Brain microvascular endothelial cell (primary cell): ENCODE measurements around the gene TRAPPC14.
"Not testable (repeated sequence)": the region's sequence is repeated elsewhere in the genome, so short reads cannot be mapped to it uniquely, and the experiment has no call there.

Experiments
- DNase-seq: peaks from one replicate; pipeline ENCODE4 v3.0.0-alpha.2; 2020
- H3K27ac ChIP-seq: fragments of 250-450 bp; sonication (Bioruptor Pico); 2 replicates; pipeline ENCODE4 v1.5.1; 2020; ENCODE audit warnings: mild to moderate bottlenecking, moderate library complexity
- H3K27me3 ChIP-seq: fragments of 250-450 bp; sonication (Bioruptor Pico); replicated peaks from 2 replicates; pipeline ENCODE4 v1.5.1; 2020; ENCODE audit warnings: mild to moderate bottlenecking
- H3K36me3 ChIP-seq: fragments of 250-450 bp; sonication (Bioruptor Pico); replicated peaks from 2 replicates; pipeline ENCODE4 v1.5.1; 2020; ENCODE audit warnings: mild to moderate bottlenecking
- H3K4me3 ChIP-seq: 2 replicates; pipeline ENCODE4 v1.5.1; 2011; ENCODE audit warnings: low read depth, mild to moderate bottlenecking, control low read depth, low read length, moderate library complexity
- in situ Hi-C: cut with HindIII; loops from 2 replicates; pipeline ENCODE4 v1.10.0; 2017; ENCODE audit warnings: low sequenced_read_pairs, low pct_ligation_motif_present
- TF ChIP-seq, protein P1 (sequence below): IDR thresholded peaks from 2 replicates; pipeline ENCODE4 v1.5.1; 2011; ENCODE audit warnings: low read depth, mild to moderate bottlenecking, moderate library complexity, low read length, control low read depth, inconsistent platforms; ENCODE audit errors: missing control alignments

Gene TRAPPC14

DNA sequence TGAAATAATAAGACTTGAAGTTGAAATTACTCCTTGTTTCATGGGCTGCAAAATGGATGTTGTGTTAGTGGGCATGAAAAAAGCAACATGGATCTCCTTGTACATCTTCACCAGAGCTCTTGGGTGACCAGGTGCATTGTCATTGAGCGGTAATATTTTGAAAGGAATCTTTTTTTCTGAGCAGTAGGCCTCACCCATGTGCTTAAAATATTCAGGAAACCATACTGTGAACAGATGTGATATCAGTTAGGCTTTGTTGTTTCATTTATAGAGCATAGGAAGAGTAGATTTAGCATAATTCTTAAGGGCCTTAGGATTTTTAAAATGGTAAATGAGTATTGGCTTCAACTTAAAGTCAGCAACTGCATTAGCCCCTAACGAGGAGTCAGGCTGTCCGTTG is 34.4 kb upstream of the TRAPPC14 start:
- in situ Hi-C loops: no loop called here
- TF ChIP-seq, protein P1, sequence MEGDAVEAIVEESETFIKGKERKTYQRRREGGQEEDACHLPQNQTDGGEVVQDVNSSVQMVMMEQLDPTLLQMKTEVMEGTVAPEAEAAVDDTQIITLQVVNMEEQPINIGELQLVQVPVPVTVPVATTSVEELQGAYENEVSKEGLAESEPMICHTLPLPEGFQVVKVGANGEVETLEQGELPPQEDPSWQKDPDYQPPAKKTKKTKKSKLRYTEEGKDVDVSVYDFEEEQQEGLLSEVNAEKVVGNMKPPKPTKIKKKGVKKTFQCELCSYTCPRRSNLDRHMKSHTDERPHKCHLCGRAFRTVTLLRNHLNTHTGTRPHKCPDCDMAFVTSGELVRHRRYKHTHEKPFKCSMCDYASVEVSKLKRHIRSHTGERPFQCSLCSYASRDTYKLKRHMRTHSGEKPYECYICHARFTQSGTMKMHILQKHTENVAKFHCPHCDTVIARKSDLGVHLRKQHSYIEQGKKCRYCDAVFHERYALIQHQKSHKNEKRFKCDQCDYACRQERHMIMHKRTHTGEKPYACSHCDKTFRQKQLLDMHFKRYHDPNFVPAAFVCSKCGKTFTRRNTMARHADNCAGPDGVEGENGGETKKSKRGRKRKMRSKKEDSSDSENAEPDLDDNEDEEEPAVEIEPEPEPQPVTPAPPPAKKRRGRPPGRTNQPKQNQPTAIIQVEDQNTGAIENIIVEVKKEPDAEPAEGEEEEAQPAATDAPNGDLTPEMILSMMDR: no peak
- no peak overlapping the region for H3K27ac ChIP-seq
- no peaks in the 10 kb centered on the region for H3K27me3 ChIP-seq
- no peak for DNase-seq
- no peak overlapping the region for H3K4me3 ChIP-seq
- H3K36me3 ChIP-seq: no peaks in the 10 kb centered on the region

DNA sequence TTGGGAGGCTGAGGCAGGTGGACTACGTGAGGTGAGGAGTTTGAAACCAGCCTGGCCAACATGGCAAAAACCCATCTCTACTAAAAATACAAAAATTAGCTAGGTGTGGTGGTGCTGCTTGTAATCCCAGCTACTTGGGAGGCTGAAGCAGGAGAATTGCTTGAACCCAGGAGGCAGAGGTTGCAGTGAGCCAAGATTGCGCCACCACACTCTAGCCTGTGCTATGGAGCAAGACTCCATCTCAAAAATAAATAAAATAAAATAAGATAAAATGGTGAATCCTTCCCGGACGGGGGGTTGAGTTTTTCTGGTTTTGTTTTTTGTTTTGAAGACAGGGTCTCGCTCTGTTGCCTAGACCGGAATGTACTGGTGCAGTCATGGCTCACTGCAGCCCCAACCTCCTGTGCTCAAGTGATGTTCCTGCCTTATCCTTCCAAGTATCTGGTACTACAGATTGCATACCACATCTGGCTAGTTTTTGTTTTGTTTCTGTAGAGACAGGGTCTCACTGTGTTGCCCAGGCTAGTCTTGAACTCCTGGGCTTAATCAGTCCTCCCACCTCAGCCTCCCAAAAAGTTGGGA is 33.8 kb upstream of the TRAPPC14 start:
- in situ Hi-C loops: not testable (repeated sequence)

DNA sequence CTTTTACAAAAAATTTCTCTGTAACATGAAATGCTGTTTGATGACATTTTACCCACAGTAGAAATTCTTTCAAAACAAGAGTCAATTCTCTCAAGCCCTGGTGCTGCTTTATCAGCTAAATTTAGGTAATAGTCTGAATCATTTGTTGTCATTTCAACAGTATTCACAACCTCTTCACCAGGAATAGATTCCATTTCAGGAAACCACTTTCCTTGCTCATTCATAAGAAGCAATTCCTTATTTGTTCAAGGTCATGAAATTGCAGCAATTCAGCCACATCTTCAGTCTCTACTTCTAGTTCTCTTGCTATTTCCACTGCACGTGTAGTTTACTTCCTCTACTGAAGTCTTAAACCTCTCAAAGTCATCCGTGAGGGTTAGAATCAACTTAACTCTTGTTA is 33.3 kb upstream of the TRAPPC14 start:
- TF ChIP-seq, protein P1: no peak
- no peaks in the 10 kb centered on the region for H3K36me3 ChIP-seq
- no peak overlapping the region for H3K27ac ChIP-seq
- DNase-seq: peak; percentile 31
- no peak overlapping the region for H3K4me3 ChIP-seq
- in situ Hi-C loops: no loop called here
- H3K27me3 ChIP-seq: no peaks in the 10 kb centered on the region

More for the DNA sequence above, 33.8 kb upstream of the TRAPPC14 start:
- not testable (repeated sequence) for H3K27me3 ChIP-seq, H3K4me3 ChIP-seq, H3K27ac ChIP-seq, H3K36me3 ChIP-seq, DNase-seq

DNA sequence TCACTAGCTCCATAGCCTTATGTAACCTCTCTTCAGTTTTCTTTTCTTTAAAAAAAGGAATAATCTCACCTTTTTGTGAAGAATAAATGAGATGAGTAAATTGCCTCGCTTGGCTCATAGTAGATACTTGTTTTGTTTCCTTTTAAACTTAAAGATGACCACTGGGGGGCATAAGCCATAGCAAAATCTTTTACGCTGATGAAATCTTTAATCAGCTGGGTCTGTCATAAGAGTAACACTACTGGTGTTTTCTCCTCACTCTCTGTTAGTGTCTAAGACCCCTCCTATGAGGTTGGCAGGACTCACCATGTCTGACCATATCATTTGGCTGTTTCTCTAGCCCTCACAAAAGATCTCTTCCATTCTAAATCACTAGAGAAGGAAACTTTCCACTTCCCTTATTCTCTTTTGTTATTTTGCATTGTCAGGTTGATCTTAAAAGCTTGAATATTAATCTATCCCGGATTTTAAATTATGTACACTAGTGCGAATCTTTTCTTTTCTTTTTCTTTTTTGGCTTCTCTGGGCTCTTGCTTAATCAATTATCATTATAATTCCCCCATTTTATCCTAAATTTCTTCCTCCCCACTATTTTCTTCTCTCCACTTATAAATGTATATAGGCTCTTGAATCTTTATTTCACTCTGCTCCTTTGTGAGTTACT is 31.7 kb upstream of the TRAPPC14 start:
- Histone ChIP-seq H3K36me3 (no peaks in the 10 kb centered on the region), H3K27ac (no peak overlapping the region), H3K4me3 (no peak overlapping the region), H3K27me3 (no peaks in the 10 kb centered on the region)
- peak; percentile 20 for DNase-seq
- in situ Hi-C loops: no loop called here
- TF ChIP-seq, protein P1: peak; percentile 30

DNA sequence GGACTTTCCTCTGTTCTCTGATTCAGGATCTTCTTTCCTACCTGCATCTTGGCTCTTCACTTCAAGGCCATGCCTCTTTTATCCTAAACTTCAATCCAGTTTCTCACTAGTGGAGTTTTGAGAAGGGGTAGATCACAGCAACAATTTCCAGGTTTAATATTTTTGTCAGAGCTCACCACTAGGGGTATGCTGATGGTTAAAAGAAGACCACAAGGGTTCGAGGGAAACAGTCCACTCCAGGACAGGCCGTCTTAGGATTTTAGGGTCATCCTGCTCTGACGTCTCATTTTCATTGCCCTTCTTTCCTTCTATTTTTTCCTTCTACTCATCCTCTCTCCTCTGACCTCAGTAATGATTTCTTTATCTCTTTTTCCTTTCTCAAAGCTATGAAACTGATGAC is 30.5 kb upstream of the TRAPPC14 start:
- Histone ChIP-seq H3K27ac (no peak overlapping the region), H3K4me3 (no peak overlapping the region), H3K36me3 (no peaks in the 10 kb centered on the region), H3K27me3 (no peaks in the 10 kb centered on the region)
- TF ChIP-seq, protein P1: peak; percentile 35
- in situ Hi-C loops: no loop called here
- no peak for DNase-seq

DNA sequence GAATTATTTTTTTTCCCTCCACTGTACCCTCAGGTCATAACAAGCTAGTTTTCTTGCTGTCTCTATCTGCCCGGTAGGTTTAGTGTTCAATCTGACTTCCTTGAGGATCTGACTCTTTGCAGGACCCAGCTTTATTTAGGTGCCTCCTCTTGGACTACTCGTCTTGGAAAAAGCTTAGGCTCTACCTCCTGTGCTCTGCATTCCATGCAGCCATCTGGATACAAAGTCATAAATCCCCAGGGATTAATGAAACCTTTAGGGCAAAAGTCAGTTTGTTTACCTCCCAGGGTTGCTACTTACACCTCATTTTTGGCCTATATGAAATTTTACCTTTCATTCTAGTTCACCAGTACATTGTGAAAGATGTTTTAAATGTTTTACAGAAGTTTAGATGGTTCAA is 27.2 kb upstream of the TRAPPC14 start:
- H3K36me3 ChIP-seq: no peaks in the 10 kb centered on the region
- no peak overlapping the region for H3K27ac ChIP-seq
- TF ChIP-seq, protein P1: no peak
- no peak overlapping the region for H3K4me3 ChIP-seq
- in situ Hi-C loops: no loop called here
- DNase-seq: no peak
- H3K27me3 ChIP-seq: no peaks in the 10 kb centered on the region

DNA sequence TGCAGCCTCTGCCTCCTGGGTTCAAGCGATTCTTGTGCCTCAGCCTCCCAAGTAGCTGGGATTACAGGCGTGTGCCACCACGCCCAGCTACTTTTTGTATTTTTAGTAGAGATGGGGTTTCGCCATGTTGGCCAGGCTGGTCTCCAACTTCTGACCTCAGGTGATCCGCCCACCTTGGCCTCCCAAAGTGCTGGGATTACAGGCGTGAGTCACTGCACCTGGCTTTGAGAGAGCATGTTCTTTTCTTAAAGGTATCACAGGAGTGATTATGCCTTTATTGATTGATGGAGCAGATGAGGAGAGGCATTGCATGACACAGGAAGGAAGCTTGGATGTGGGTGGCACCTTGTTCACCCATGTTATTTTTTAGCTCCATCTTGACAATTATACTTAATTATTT is 24.6 kb upstream of the TRAPPC14 start:
- H3K4me3 ChIP-seq, DNase-seq, in situ Hi-C loops: not testable (repeated sequence)

DNA sequence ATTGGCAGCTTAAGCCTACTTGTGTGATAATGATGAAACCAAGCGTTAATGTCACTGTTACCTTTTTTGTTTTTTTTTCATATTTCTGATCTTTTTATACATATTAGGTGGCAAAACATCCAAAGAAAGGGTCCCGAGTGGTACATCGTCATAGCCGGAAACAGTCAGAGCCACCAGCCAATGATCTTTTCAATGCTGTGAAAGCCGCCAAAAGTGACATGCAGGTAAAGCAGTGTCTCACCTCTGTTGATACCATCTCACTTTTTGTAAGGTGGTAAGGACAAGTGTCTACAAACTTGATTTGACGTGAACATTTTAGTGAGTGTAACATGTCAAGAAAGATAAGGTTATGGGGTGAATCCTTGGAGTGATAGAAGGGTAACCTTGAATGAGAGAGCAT is 24.1 kb upstream of the TRAPPC14 start:
- H3K4me3 ChIP-seq, H3K27ac ChIP-seq, DNase-seq, H3K27me3 ChIP-seq, H3K36me3 ChIP-seq, in situ Hi-C loops: not testable (repeated sequence)

More for the DNA sequence above, 24.6 kb upstream of the TRAPPC14 start:
- not testable (repeated sequence) for H3K27me3 ChIP-seq, H3K27ac ChIP-seq, H3K36me3 ChIP-seq

DNA sequence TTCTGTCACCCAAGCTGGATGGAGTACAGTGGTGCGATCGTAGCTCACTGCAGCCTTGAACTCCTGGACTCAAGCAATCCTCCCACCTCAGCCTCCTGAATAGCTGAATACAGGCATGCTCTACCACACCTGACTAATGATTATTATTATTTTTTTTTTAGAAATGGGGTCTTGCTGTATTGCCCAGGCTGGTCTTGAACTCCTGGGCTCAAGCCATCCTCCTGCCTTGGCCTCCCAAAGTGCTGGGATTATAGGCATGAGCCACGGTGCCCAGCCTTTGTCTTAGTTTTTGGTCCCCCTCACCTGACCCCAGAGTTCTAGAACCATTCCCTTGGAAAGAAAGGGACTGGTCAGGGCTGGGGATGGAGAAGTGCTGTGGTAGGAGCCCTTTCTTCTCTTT is 21.6 kb upstream of the TRAPPC14 start:
- H3K36me3 ChIP-seq, H3K27me3 ChIP-seq, H3K27ac ChIP-seq, in situ Hi-C loops, H3K4me3 ChIP-seq, DNase-seq: not testable (repeated sequence)
